OCI-M2 (cell line): ENCODE measurements around the gene MALRD1.
"Not testable (repeated sequence)": the region's sequence is repeated elsewhere in the genome, so short reads cannot be mapped to it uniquely, and the experiment has no call there.

Experiments used
- DNase-seq: peaks from one replicate; lab custom pipeline; 2025; ENCODE audit not compliant: unreplicated experiment; lab: John Stamatoyannopoulos, UW

MALRD1 gene

GRCh38 chr10:19750972-19751371 is 702.4 kb downstream of the MALRD1 start:
- DNase-seq = no peak

DNA sequence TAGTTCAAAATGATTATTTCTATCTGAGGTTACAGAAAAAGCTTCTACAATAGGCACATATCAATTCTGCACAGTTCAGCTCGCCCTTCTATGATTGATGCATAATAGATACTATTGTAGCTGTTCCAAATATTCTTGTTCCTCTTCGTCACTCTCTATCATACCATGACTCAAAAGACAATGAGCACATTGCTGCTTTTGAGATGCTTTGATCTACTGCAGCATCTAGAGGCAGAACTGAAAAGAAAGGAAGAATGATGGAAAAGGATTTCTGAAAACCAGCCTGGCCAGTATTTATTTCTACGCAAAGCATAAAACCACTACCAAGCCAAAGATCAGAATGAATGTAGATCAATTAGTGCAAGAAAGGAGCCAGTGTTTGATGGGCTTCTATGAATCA is 708.3 kb downstream of the MALRD1 start:
- no peak for DNase-seq

GRCh38 chr10:19762026-19762425 is 713.4 kb downstream of the MALRD1 start:
- no peak for DNase-seq

DNA sequence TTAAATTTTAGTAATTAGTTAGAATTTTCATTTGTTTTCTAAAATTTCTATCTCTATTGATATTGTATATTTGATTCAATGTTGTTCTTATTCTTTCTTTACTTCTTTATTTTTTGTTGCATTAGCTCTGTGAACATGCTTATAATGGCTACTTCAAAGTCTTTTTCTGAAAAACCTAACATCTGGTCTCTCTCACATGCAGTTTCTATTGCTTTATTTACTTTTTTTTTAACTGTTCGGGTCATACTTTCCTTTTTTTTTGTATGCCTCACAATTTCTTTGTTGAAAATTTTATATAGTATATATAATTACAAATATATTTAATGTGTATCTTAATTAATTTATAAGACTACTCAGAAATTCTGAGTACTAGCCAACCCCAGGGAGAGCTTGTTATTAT is 715.5 kb downstream of the MALRD1 start:
- DNase-seq = no peak

GRCh38 chr10:19767876-19768275 is 719.3 kb downstream of the MALRD1 start:
- DNase-seq = no peak

GRCh38 chr10:19769826-19770225 is 721.2 kb downstream of the MALRD1 start:
- not testable (repeated sequence) for DNase-seq

GRCh38 chr10:19772972-19773371 is 724.4 kb downstream of the MALRD1 start:
- no peak for DNase-seq

DNA sequence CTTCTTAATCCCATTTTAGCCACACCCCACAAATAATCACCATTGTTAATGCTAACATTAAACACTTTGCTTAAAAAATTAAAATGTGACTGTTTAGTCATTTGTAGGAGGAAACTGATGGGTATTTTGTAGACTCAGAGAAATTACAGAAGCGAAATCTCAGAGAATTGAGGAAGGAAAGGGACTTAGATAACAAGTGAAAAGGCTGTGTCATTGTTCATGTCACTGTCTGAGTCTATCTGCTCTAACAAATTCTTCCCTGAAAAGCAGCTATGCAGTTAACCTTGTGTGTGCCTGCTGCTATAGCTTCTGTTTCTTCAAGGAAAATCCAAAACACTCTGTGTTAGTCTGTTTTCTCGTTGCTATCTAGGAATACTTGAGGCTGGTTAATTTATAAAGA is 726.7 kb downstream of the MALRD1 start:
- DNase-seq = no peak

DNA sequence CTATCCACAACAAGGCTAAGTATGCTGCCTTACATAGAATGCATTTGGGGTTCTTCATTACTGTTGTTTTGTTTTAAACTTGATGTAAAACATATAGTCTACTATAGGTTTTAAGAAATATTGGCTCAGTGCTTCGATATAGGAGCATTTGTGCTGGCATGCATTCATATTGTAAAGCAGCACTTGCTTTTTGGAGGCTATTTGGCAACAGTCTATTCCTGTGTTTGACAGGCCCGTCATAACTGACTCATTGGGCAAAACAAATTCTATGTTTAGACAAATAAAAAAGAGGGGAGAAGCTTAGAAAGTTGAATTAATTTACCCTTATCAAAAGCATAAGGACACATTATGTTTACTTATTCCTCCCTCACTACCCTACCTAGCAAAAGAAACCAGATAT is 729.2 kb downstream of the MALRD1 start:
- no peak for DNase-seq

DNA sequence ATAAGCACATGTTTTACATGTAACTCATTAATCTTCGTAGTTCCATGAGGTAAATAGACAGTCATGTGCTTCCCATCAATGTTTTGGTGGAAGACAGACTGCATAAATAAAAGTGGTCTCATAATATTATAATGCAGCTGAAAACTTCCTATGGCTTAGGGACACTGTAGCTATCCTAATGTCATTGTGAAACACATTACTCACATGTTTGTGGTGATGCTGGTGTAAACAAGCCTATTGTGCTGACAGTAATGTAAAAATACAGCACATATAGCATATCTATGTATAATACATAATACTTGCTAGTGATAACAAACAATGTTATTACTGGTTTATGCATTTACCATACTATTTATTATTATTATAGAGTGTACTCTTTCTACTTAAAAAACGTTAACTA is 730.4 kb downstream of the MALRD1 start:
- no peak for DNase-seq

DNA sequence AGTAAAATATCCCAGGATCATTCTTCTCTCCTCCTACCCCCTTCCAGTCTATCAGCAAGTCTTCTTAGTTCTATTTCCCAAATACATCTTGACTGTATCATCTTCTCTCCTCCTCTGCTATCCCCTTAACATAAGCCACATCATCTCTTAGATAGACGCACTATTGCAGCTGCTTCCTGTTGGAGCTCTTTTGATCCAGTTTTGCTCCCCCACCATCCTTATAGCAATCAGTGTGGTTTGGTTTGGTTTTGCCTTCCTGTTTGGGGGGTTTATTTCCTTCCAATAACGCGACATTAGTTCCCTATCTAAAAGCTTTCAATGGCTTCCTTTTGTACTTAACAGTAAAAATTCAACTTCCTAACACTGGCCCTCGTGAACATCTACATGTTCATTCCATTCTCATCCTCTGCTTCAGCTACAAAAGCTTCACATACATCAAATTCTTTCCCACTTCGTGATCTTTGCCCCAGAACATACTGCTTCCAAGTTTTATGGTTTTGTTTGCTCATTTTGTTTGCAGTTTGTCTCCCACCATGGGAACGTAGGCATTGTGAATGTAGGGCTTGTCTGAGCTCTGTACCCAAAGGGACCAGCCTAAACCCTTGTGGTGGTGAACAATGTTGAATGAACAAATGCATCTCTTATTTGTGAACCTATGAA is 734.0 kb downstream of the MALRD1 start:
- no peak for DNase-seq

- DNase-seq = no peak
Observed at GRCh38 chr10:19783721-19784120, 735.1 kb downstream of the MALRD1 start.
